ENCODE data around the gene EIF3K. TPM values are rescaled to one million over a fixed set of nuclear protein-coding genes. Genes with fewer than 3 reads are reported as not detected.

EIF3K gene
- total RNA-seq, 1 donor from 2014 or later: 261 TPM

DNA sequence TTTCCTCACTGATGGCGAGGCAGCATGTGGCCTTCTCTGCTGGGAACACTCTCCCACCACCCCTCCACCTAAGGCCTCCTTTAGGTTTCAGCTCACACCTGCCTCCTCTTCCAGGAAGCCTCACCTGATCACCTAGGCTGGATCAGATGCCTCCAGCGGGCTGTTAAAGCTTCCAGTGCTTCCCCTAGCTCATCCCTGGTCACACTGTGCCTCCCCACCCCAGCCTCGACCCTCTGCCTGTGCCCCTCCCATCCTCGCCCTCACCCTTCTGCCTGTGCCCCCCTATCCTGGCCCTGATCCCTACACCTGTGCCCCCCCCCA, 35.0 kb upstream of the EIF3K start:
- no peaks in the 10 kb centered on the region for H3K9me3 ChIP-seq (ENCODE audit: low read depth)
- Mint-ChIP-seq H3K27me3 (ENCODE audit: insufficient read depth, low read depth) (peaks cover 4% of the 10 kb centered on the region), H3K4me3 (no peak overlapping the region), H3K27ac (no peak overlapping the region), H3K36me3 (no peaks in the 10 kb centered on the region), H3K9me3 (no peaks in the 10 kb centered on the region), H3K4me1 (no peaks in the 10 kb centered on the region)
- H3K4me2 ChIP-seq: no peak overlapping the region
- H3K9ac ChIP-seq: no peak overlapping the region
- H2AFZ ChIP-seq (replicated peaks): no peak overlapping the region
- H3K4me3 ChIP-seq: no peak overlapping the region
- DNase-seq (ENCODE audit: low spot score): no peak
- no peaks in the 10 kb centered on the region for H3K79me2 ChIP-seq (ENCODE audit: low read depth)
- H4K20me1 ChIP-seq (ENCODE audit: low read depth): no peaks in the 10 kb centered on the region
- TF ChIP-seq CTCF (IDR thresholded peaks at IDR 0.05): no peak
- TF ChIP-seq EZH2phosphoT487 (IDR thresholded peaks at IDR 0.05): no peak
- TF ChIP-seq EZH2 (IDR thresholded peaks at IDR 0.05): no peak
- no peaks in the 10 kb centered on the region for H3K27me3 ChIP-seq
- no peak overlapping the region for H3K27ac ChIP-seq
- H3F3A ChIP-seq (ENCODE audit: low read depth): no peaks in the 10 kb centered on the region
- H3K4me1 ChIP-seq: no peaks in the 10 kb centered on the region
- no peaks in the 10 kb centered on the region for H3K36me3 ChIP-seq

- H3K27me3 ChIP-seq: no peaks in the 10 kb centered on the region
- H3K27ac ChIP-seq: no peak overlapping the region
- H3K36me3 Mint-ChIP-seq: no peaks in the 10 kb centered on the region
- H3K4me3 Mint-ChIP-seq: no peak overlapping the region
- H4K20me1 ChIP-seq (ENCODE audit: low read depth): no peaks in the 10 kb centered on the region
- no peak overlapping the region for H3K4me2 ChIP-seq
- H2AFZ ChIP-seq (replicated peaks): no peak overlapping the region
- H3K9me3 Mint-ChIP-seq: no peaks in the 10 kb centered on the region
- TF ChIP-seq EZH2 (IDR thresholded peaks at IDR 0.05) (no peak), CTCF (IDR thresholded peaks at IDR 0.05) (no peak), EZH2phosphoT487 (IDR thresholded peaks at IDR 0.05) (no peak)
- H3K9me3 ChIP-seq (ENCODE audit: low read depth): no peaks in the 10 kb centered on the region
- H3K27me3 Mint-ChIP-seq (ENCODE audit: insufficient read depth, low read depth): peaks cover 3% of the 10 kb centered on the region
- no peak overlapping the region for H3K4me3 ChIP-seq
- no peak overlapping the region for H3K9ac ChIP-seq
- H3F3A ChIP-seq (ENCODE audit: low read depth): no peaks in the 10 kb centered on the region
- no peaks in the 10 kb centered on the region for H3K36me3 ChIP-seq
- no peaks in the 10 kb centered on the region for H3K4me1 ChIP-seq
- no peak overlapping the region for H3K27ac Mint-ChIP-seq
- no peak for DNase-seq (ENCODE audit: low spot score)
- no peaks in the 10 kb centered on the region for H3K4me1 Mint-ChIP-seq
- no peaks in the 10 kb centered on the region for H3K79me2 ChIP-seq (ENCODE audit: low read depth)
These were observed 31.4 kb upstream of the EIF3K start for GRCh38 chr19:38587562-38587961.

- Mint-ChIP-seq H3K36me3 (no peaks in the 10 kb centered on the region), H3K4me1 (no peaks in the 10 kb centered on the region), H3K4me3 (no peak overlapping the region), H3K27ac (no peak overlapping the region), H3K27me3 (ENCODE audit: insufficient read depth, low read depth) (peaks cover 3% of the 10 kb centered on the region), H3K9me3 (no peaks in the 10 kb centered on the region)
- Histone ChIP-seq H2AFZ (replicated peaks) (no peak overlapping the region), H3K4me3 (no peak overlapping the region), H3K27ac (no peak overlapping the region), H4K20me1 (ENCODE audit: low read depth) (no peaks in the 10 kb centered on the region), H3K4me1 (no peaks in the 10 kb centered on the region), H3K4me2 (no peak overlapping the region), H3K36me3 (no peaks in the 10 kb centered on the region), H3K9me3 (ENCODE audit: low read depth) (no peaks in the 10 kb centered on the region), H3K27me3 (no peaks in the 10 kb centered on the region), H3K9ac (no peak overlapping the region), H3F3A (ENCODE audit: low read depth) (no peaks in the 10 kb centered on the region), H3K79me2 (ENCODE audit: low read depth) (no peaks in the 10 kb centered on the region)
- DNase-seq (ENCODE audit: low spot score): no peak
- no peak for TF ChIP-seq CTCF (IDR thresholded peaks at IDR 0.05)
- no peak for TF ChIP-seq EZH2 (IDR thresholded peaks at IDR 0.05)
- TF ChIP-seq EZH2phosphoT487 (IDR thresholded peaks at IDR 0.05): no peak
These were observed 30.9 kb upstream of the EIF3K start for GRCh38 chr19:38588041-38588440.

DNA sequence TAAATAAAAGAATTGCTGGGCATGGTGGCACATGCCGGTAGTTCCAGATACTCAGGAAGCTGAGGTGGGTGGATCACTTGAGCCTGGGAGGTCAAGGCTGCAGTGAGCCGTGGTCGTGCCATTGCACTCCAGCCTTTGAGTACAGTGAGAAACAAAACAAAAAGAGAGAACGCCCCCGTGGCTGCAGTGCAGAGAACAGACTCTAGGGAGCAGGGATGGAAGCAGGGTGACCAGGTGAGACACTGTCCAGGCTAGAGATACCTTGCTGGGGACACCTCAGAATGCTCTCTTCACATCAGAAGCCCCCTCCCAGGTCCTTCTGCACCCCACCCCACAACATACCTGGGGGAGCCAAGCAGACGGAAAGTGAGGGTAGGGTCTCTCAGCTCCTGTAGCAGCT, 26.0 kb upstream of the EIF3K start:
- no peaks in the 10 kb centered on the region for H4K20me1 ChIP-seq (ENCODE audit: low read depth)
- H3K9ac ChIP-seq: no peak overlapping the region
- H3K4me3 Mint-ChIP-seq: no peak overlapping the region
- no peaks in the 10 kb centered on the region for H3K9me3 ChIP-seq (ENCODE audit: low read depth)
- no peak for TF ChIP-seq EZH2phosphoT487 (IDR thresholded peaks at IDR 0.05)
- no peak for TF ChIP-seq EZH2 (IDR thresholded peaks at IDR 0.05)
- TF ChIP-seq CTCF (IDR thresholded peaks at IDR 0.05): no peak
- H3K4me3 ChIP-seq: no peak overlapping the region
- H3K27me3 ChIP-seq: no peaks in the 10 kb centered on the region
- H3K36me3 Mint-ChIP-seq: no peaks in the 10 kb centered on the region
- H3K9me3 Mint-ChIP-seq: no peaks in the 10 kb centered on the region
- peaks cover 6% of the 10 kb centered on the region for H3K27me3 Mint-ChIP-seq (ENCODE audit: insufficient read depth, low read depth)
- no peak overlapping the region for H3K27ac ChIP-seq
- H3K4me2 ChIP-seq: no peak overlapping the region
- H3F3A ChIP-seq (ENCODE audit: low read depth): peaks cover 10% of the 10 kb centered on the region
- no peaks in the 10 kb centered on the region for H3K79me2 ChIP-seq (ENCODE audit: low read depth)
- no peak overlapping the region for H2AFZ ChIP-seq (replicated peaks)
- DNase-seq (ENCODE audit: low spot score): no peak
- H3K27ac Mint-ChIP-seq: no peak overlapping the region
- H3K4me1 Mint-ChIP-seq: peaks cover 3% of the 10 kb centered on the region
- H3K4me1 ChIP-seq: no peaks in the 10 kb centered on the region
- no peaks in the 10 kb centered on the region for H3K36me3 ChIP-seq
